HEK293 (cell line): ENCODE data around the gene APLF.

Source experiments
- ATF2 ChIP-seq: fragments of 450-650 bp; formaldehyde crosslinking; IDR thresholded peaks from 2 replicates; pipeline ENCODE4 v1.5.1; 2016; ENCODE audit warnings: missing biosample characterization, missing genetic modification characterization, low read depth
- CTCF ChIP-seq: fragments of 450-650 bp; formaldehyde crosslinking; IDR thresholded peaks from 2 replicates; pipeline ENCODE4 v1.5.1; 2016; ENCODE audit warnings: missing biosample characterization, missing genetic modification characterization
- KLF9 ChIP-seq: fragments of 450-650 bp; formaldehyde crosslinking; IDR thresholded peaks from 2 replicates; pipeline ENCODE4 v1.5.1; 2016; ENCODE audit warnings: missing biosample characterization, missing genetic modification characterization, low read depth
- ZBTB10 ChIP-seq: fragments of 450-650 bp; formaldehyde crosslinking; IDR thresholded peaks from 2 replicates; pipeline ENCODE4 v1.5.1; 2016; ENCODE audit warnings: missing biosample characterization, missing genetic modification characterization
- ZFP3 ChIP-seq: fragments of 450-650 bp; formaldehyde crosslinking; IDR thresholded peaks from 2 replicates; pipeline ENCODE4 v1.5.1; 2016; ENCODE audit warnings: low read depth, missing biosample characterization, missing genetic modification characterization
- ZNF155 ChIP-seq: fragments of 450-650 bp; formaldehyde crosslinking; IDR thresholded peaks from 2 replicates; pipeline ENCODE4 v1.5.1; 2016; ENCODE audit warnings: missing biosample characterization, missing genetic modification characterization
- ZNF302 ChIP-seq: fragments of 450-650 bp; formaldehyde crosslinking; IDR thresholded peaks from 2 replicates; pipeline ENCODE4 v1.5.1; 2016; ENCODE audit warnings: missing biosample characterization, missing genetic modification characterization, low read depth
- TF ChIP-seq, protein P1 (sequence below): fragments of 450-650 bp; formaldehyde crosslinking; IDR thresholded peaks from 2 replicates; pipeline ENCODE4 v1.5.1; 2016; ENCODE audit warnings: missing biosample characterization, missing genetic modification characterization

GRCh38 chr2:68562934-68563333 is 95.5 kb downstream of the APLF start:
- TF ChIP-seq CTCF (tag by site-specific recombination) (no peak), ZBTB10 (tag by site-specific recombination) (no peak), ZFP3 (no peak), ZNF302 (no peak), KLF9 (tag by site-specific recombination) (no peak), ZNF155 (tag by site-specific recombination) (no peak), ATF2 (tag by site-specific recombination) (no peak)
- TF ChIP-seq, protein P1, sequence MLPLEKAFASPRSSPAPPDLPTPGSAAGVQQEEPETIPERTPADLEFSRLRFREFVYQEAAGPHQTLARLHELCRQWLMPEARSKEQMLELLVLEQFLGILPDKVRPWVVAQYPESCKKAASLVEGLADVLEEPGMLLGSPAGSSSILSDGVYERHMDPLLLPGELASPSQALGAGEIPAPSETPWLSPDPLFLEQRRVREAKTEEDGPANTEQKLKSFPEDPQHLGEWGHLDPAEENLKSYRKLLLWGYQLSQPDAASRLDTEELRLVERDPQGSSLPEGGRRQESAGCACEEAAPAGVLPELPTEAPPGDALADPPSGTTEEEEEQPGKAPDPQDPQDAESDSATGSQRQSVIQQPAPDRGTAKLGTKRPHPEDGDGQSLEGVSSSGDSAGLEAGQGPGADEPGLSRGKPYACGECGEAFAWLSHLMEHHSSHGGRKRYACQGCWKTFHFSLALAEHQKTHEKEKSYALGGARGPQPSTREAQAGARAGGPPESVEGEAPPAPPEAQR = no peak
